Measurements from ENCODE around the gene FAM20A.
"Not testable (repeated sequence)": the region's sequence is repeated elsewhere in the genome, so short reads cannot be mapped to it uniquely, and the experiment has no call there.

The FAM20A gene

GRCh38 chr17:68587847-68588246 lies 13.3 kb downstream of the FAM20A start:
- no peak for DNase-seq

- no peak for DNase-seq
These were observed 14.1 kb downstream of the FAM20A start for GRCh38 chr17:68587026-68587425.

GRCh38 chr17:68585643-68586042 lies 15.5 kb downstream of the FAM20A start:
- DNase-seq, result no peak

- no peak for DNase-seq
These were observed 16.4 kb downstream of the FAM20A start for GRCh38 chr17:68584581-68585303.

DNA sequence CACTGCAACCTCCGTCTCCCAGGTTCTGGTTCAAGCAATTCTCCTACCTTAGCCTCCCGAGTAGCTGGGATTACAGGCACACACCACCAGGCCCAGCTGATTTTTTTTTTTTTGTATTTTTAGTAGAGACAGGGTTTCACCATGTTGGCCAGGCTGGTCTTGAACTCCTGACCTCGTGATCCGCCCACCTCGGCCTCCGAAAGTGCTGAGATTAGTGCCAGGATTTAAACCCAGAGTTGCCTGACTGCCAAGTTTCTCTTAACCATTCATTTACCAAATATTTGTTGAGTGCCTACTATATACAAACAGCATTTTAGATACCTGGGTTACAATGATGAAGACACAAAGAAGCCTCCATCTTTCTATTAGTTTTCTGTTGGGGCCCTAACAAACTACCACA lies 18.3 kb downstream of the FAM20A start:
- DNase-seq, result not testable (repeated sequence)

DNA sequence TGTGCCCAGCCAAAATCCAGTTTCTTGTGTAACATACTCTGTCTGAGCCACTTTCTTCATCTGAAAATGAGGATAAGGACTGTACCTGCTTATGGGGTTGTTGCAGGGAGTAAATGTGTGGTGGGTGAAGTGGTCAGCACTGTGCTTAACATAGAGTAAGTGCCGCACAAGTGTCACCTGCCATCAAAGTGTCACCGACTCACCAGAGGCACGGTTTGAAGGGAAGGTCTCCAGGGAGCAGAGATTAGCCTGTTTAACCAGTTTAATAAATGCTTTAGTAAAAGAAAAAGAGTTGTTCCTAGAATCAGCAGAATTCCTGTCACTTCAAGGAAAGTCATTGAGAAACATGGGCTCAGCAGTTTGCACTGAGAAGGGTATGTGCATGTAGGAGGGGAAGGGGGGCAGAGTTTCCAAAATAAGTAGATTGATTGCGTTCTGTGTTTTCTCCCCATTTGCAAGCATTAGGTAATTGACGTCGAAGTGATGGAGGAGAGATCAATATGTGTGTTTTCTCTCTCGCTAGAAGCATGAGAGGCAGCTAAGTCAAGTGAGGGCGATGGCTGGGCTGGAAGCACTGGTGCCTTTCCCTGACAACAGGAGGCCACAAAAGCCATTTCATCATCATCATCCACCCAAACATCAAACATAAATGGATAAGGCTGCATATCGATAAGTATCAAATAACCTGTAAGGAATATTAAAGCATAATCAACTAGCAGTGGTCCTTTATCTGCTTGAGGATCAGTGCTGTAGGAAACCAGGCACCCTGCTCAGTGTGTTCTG lies 19.1 kb downstream of the FAM20A start:
- DNase-seq, result no peak

DNA sequence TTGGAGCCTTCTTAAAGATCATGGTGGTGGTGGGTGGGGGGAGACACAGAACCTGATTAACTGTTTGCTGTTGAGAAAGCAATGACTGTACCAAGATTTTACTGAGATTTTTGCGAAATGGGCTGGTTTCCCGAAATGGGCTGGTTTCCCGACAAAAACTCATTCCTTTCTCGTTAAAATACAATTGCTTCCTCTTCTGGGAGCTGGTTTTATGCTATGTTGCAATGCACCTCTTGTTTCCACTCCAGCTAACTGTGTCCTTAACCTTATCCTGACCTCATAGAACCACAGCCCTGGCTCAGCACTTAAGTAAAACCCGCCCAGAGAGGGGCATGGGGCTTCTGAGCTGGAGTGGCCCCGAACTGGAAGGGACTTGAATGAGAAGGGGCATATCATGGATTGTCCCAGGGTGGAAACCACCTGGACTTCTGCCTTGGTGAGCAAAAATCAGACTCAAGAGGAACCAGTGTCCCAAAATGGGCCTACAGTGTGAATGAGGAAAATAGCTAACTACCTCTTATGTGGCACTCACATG lies 20.9 kb downstream of the FAM20A start:
- no peak for DNase-seq

- no peak for DNase-seq
These were observed 21.8 kb downstream of the FAM20A start for GRCh38 chr17:68579194-68579927.

DNA sequence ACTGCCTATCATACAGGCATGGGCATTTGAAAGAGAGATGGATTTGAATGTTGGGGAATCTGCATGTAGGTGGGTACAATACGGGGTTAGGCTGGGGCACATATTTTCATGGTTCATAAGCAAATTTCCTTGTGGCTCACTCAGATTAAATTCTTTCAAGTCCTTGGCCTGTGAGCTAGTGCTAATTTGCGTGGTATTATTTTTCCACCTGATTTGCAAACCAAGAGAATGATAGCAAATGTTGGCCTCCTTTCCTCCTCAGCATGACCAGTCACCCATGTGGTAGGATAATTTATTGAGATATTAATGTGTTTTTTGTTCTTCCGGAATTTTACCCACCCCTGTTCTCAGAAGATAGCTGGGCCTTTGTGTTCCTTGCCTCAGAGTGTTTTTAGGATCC lies 22.9 kb downstream of the FAM20A start:
- no peak for DNase-seq

GRCh38 chr17:68577497-68577821 lies 23.7 kb downstream of the FAM20A start:
- no peak for DNase-seq

GRCh38 chr17:68576811-68577496 lies 24.2 kb downstream of the FAM20A start:
- no peak for DNase-seq

GRCh38 chr17:68576137-68576536 lies 25.0 kb downstream of the FAM20A start:
- DNase-seq, result no peak

- no peak for DNase-seq
These were observed 27.8 kb downstream of the FAM20A start for GRCh38 chr17:68573338-68573737.

DNA sequence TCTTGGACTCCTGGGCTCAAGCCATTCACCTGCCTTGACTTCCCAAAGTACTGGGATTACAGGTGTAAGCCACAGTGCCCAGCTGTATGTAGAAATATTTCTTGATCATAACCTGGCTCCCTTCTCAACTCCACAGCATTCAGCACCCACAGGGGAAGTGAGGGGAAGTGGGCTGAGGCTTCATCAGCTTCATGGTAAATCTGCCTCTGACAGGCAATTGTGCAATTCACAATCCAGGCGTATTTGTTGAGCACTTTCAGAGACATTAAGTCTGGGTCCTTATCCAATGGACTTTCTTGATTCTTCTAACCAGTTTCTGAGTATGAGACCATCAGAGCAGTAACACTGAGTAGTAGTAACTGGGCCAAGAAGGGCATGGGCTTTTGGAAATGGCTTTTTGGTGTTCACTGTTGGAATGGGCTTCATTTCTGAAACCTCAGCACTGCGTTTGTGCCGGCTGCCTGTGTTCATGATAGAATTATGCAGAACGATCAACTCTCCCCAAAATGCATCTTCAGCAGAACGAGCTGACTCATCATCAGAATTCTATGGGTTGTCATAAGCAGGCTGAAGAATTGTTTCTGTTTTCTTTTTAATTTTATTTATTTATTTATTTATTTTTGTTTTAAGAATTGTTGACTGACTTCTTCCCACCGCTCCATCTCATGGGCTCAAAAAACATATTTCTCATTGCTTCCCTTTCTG lies 28.9 kb downstream of the FAM20A start:
- DNase-seq, result no peak

- no peak for DNase-seq
These were observed 30.6 kb downstream of the FAM20A start for GRCh38 chr17:68570526-68570925.

GRCh38 chr17:68569346-68569745 lies 31.8 kb downstream of the FAM20A start:
- no peak for DNase-seq

DNA sequence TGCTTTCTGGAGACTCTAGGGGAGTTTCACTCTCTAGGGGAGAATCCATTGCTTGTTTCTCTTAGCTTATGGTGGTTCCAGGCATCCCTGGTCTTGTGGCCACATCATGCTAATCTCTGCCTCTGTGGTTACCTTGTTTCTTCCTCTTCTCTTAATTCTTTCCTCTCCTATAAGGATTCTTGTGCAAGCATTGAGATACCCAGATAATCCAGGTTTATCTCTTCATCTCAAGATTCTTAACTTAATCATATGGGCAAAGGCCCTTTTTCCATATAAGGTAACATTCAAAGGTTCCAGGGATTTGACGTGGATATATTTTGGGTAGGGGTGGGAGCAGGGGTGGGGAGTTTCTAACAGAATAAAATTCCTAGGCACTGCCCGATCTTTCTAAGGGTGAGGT lies 32.6 kb downstream of the FAM20A start:
- DNase-seq, result no peak

- DNase-seq, result no peak
These were observed 33.6 kb downstream of the FAM20A start for GRCh38 chr17:68567581-68567980.

- DNase-seq, result no peak
These were observed 34.1 kb downstream of the FAM20A start for GRCh38 chr17:68567035-68567434.

- no peak for DNase-seq
These were observed 34.8 kb downstream of the FAM20A start for GRCh38 chr17:68566442-68566738.

DNA sequence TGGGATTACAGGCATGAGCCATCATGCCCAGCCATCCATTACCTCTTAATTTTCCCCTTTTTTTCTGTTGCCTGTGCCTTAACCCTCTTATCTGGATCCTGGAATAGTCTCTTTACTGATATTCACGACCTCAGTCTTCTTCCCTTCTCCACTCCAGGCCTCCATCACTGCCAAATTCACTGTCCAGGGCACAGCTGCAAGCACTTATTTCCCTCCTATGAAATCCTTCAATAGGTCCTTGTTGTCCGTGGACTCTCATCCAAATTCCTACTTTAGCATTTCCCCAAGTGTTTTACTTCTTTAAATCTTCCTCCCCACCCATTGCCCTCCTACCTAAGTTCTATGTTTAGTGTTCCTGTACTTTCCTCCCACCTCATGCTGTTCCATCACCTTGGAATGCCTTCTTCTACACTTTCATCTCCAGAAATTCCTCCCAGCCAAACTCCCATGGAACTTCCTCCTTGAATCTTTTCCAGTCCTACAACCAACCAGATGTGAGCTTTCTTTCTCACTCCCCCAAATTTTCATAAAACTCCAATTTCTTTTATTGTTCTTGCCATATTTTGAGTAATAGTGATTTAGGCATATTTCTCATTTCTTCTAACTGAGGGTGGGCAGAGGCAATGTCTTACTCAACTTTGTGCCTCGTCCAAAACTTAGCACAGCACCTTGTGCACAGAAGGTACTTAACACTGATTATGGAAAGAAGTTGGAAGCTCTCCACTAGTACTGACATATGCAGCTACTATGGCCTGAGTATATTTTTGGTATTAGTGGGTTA lies 35.3 kb downstream of the FAM20A start:
- DNase-seq, result no peak
